Keratinocyte (primary cell): ENCODE results near the gene CDKN2AIP. TPM values are rescaled to one million over a fixed set of nuclear protein-coding genes. Genes with fewer than 3 reads are reported as not detected.

Source experiments
- DNase-seq: peaks from one replicate; pipeline ENCODE4 v3.0.0-alpha.2; 2011; ENCODE audit warnings: low read depth, missing footprints, low spot score
- FAIRE-seq: peaks from 2 replicates; lab custom pipeline; 2011; peaks lifted over from hg19 to GRCh38; lab: Jason Lieb, UNC
- H2AFZ ChIP-seq: 2 replicates; pipeline ENCODE4 v1.6.0; 2012; ENCODE audit warnings: low read length, control low read depth, inconsistent platforms; ENCODE audit not compliant: control insufficient read depth
- H3K27ac ChIP-seq: 2 replicates; pipeline ENCODE4 v1.5.1; 2011; ENCODE audit warnings: low read length; ENCODE audit not compliant: control insufficient read depth, insufficient read depth
- H3K27me3 ChIP-seq: 3 replicates; pipeline ENCODE4 v1.6.0; 2011; ENCODE audit warnings: low read length; ENCODE audit not compliant: control insufficient read depth, insufficient read depth; ENCODE audit errors: extremely low read depth
- H3K36me3 ChIP-seq, 2 experiments: 2 replicates in 1 of 2; 3 replicates in 1 of 2; pipeline ENCODE4 v1.5.1; 2011; ENCODE audit warnings: low read length in 2 of 2, mild to moderate bottlenecking in 1 of 2; ENCODE audit not compliant: control insufficient read depth in 2 of 2, insufficient read depth in 2 of 2; ENCODE audit errors: extremely low read depth in 1 of 2
- H3K4me1 ChIP-seq: 3 replicates; pipeline ENCODE4 v1.5.1; 2011; ENCODE audit warnings: low read length; ENCODE audit not compliant: control insufficient read depth, insufficient read depth; ENCODE audit errors: extremely low read depth
- H3K4me2 ChIP-seq: 3 replicates; pipeline ENCODE4 v1.6.0; 2011; ENCODE audit warnings: low read depth, low read length; ENCODE audit not compliant: control insufficient read depth, insufficient read depth; ENCODE audit errors: extremely low read depth
- H3K4me3 ChIP-seq, 3 experiments: fragments of 200-600 bp in 1 of 3; sonication (generic) in 1 of 3; 2 replicates in 2 of 3; 3 replicates in 1 of 3; pipeline ENCODE4 v1.5.1; 2011 to 2016; ENCODE audit warnings: low read length in 3 of 3, mild to moderate bottlenecking in 3 of 3, control low read depth in 2 of 3, inconsistent platforms in 1 of 3, low read depth in 1 of 3, mixed read lengths in 1 of 3, mixed run types in 1 of 3, moderate library complexity in 1 of 3; ENCODE audit not compliant: control insufficient read depth in 2 of 3, insufficient read depth in 2 of 3; ENCODE audit errors: extremely low read depth in 1 of 3
- H3K79me2 ChIP-seq: 2 replicates; pipeline ENCODE4 v1.6.0; 2012; ENCODE audit warnings: low read length; ENCODE audit not compliant: control insufficient read depth, insufficient read depth
- H3K9ac ChIP-seq: 3 replicates; pipeline ENCODE4 v1.6.0; 2011; ENCODE audit warnings: low read length; ENCODE audit not compliant: control insufficient read depth, insufficient read depth; ENCODE audit errors: extremely low read depth
- H3K9me1 ChIP-seq: 3 replicates; pipeline ENCODE4 v1.6.0; 2011; ENCODE audit warnings: low read length; ENCODE audit not compliant: control insufficient read depth, insufficient read depth; ENCODE audit errors: extremely low read depth
- H3K9me3 ChIP-seq: 2 replicates; pipeline ENCODE4 v1.5.1; 2012; ENCODE audit warnings: low read depth, low read length; ENCODE audit not compliant: control insufficient read depth
- H4K20me1 ChIP-seq: 3 replicates; pipeline ENCODE4 v1.6.0; 2011; ENCODE audit warnings: low read length; ENCODE audit not compliant: control insufficient read depth, insufficient read depth; ENCODE audit errors: extremely low read depth
- EZH2 ChIP-seq: IDR thresholded peaks from one replicate; pipeline ENCODE4 v1.6.1; 2012; ENCODE audit warnings: inconsistent platforms, mild to moderate bottlenecking, low read length, moderate library complexity
- dilution Hi-C: fragments of 300-500 bp; cut with MboI; formaldehyde crosslinking; loops from one replicate; pipeline ENCODE4 v1.7.0; 2020; ENCODE audit warnings: low sequenced_read_pairs; ENCODE audit not compliant: extremely low pct_ligation_motif_present
- polyA plus RNA-seq, 5 experiments: library from polyadenylated mRNA; depleted of rRNA in 3 of 5; stranded (reverse) in 3 of 5; stranded (forward) in 1 of 5; unstranded in 1 of 5; fragments of >200 nt; gene quantifications; 1 replicate in 1 of 5; 2 replicates in 3 of 5; 3 replicates in 1 of 5; pipeline versions ENCODE4 v1.2.1 to v1.2.3, GENCODE V29; 2011 to 2012; ENCODE audit warnings: missing spikeins in 2 of 5, low read depth in 1 of 5, low replicate concordance in 1 of 5
- TF ChIP-seq, protein P1 (sequence below), 3 experiments: IDR thresholded peaks in 1 of 3; conservative IDR thresholded peaks in 1 of 3; optimal IDR thresholded peaks in 1 of 3; 2 replicates in 2 of 3; 3 replicates in 1 of 3; pipeline versions ENCODE3 to v1.5.1; 2011; ENCODE audit warnings: low read length in 3 of 3, mild to moderate bottlenecking in 3 of 3, moderate library complexity in 2 of 3, control low read depth in 1 of 3, inconsistent platforms in 1 of 3; ENCODE audit not compliant: insufficient read depth in 2 of 3; ENCODE audit errors: extremely low read depth in 1 of 3

CDKN2AIP gene
- polyA plus RNA-seq, 1 donor (not counting 4 experiments of a cell fraction or from before 2014, with no cell fraction given) = 13.6 TPM

GRCh38 chr4:183403486-183403885 lies 41.0 kb upstream of the CDKN2AIP start:
- H3K4me2 ChIP-seq = no peak overlapping the region
- DNase-seq = no peak
- no peak overlapping the region for H3K4me3 ChIP-seq
- H3K27ac ChIP-seq = no peak overlapping the region
- H2AFZ ChIP-seq = no peak overlapping the region
- dilution Hi-C loops = loop anchor here (10.0 kb wide), 1 partner anchor 79 kb away; the partner anchor contains the start of genes CLDN22 and CLDN24
- no peaks in the 10 kb centered on the region for H3K36me3 ChIP-seq
- no peaks in the 10 kb centered on the region for H3K9me1 ChIP-seq
- TF ChIP-seq, protein P1, sequence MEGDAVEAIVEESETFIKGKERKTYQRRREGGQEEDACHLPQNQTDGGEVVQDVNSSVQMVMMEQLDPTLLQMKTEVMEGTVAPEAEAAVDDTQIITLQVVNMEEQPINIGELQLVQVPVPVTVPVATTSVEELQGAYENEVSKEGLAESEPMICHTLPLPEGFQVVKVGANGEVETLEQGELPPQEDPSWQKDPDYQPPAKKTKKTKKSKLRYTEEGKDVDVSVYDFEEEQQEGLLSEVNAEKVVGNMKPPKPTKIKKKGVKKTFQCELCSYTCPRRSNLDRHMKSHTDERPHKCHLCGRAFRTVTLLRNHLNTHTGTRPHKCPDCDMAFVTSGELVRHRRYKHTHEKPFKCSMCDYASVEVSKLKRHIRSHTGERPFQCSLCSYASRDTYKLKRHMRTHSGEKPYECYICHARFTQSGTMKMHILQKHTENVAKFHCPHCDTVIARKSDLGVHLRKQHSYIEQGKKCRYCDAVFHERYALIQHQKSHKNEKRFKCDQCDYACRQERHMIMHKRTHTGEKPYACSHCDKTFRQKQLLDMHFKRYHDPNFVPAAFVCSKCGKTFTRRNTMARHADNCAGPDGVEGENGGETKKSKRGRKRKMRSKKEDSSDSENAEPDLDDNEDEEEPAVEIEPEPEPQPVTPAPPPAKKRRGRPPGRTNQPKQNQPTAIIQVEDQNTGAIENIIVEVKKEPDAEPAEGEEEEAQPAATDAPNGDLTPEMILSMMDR (optimal IDR thresholded peaks at IDR 0.05 in 1 of 3, IDR thresholded peaks at IDR 0.05 in 1 of 3, conservative IDR thresholded peaks at IDR 0.05 in 1 of 3; ENCODE audit: extremely low read depth in 1 of 3, insufficient read depth in 2 of 3, low read length in 3 of 3) = no peak
- TF ChIP-seq EZH2 = no peak
- no peak overlapping the region for H3K9ac ChIP-seq
- peaks cover 2% of the 10 kb centered on the region for H3K4me1 ChIP-seq
- no peaks in the 10 kb centered on the region for H3K9me3 ChIP-seq
- no peak for FAIRE-seq
- H3K27me3 ChIP-seq = no peaks in the 10 kb centered on the region
- no peaks in the 10 kb centered on the region for H4K20me1 ChIP-seq
- H3K79me2 ChIP-seq = no peaks in the 10 kb centered on the region

- FAIRE-seq = no peak
Measured at GRCh38 chr4:183403961-183404360, 40.5 kb upstream of the CDKN2AIP start.

More at GRCh38 chr4:183403961-183404360, 40.5 kb upstream of the CDKN2AIP start:
- dilution Hi-C loops = loop anchor here (10.0 kb wide), 1 partner anchor 79 kb away; the partner anchor contains the start of genes CLDN22 and CLDN24
- no peaks in the 10 kb centered on the region for H3K27me3 ChIP-seq
- H3K36me3 ChIP-seq = no peaks in the 10 kb centered on the region
- H3K27ac ChIP-seq = no peak overlapping the region
- H3K4me1 ChIP-seq = no peaks in the 10 kb centered on the region
- DNase-seq = no peak
- H2AFZ ChIP-seq = no peak overlapping the region
- no peaks in the 10 kb centered on the region for H3K9me1 ChIP-seq
- H3K9ac ChIP-seq = no peak overlapping the region
- H3K79me2 ChIP-seq = no peaks in the 10 kb centered on the region
- no peak overlapping the region for H3K4me3 ChIP-seq
- H3K9me3 ChIP-seq = no peaks in the 10 kb centered on the region
- TF ChIP-seq, protein P1 (optimal IDR thresholded peaks at IDR 0.05 in 1 of 3, IDR thresholded peaks at IDR 0.05 in 1 of 3, conservative IDR thresholded peaks at IDR 0.05 in 1 of 3; ENCODE audit: extremely low read depth in 1 of 3, insufficient read depth in 2 of 3, low read length in 3 of 3) = no peak
- TF ChIP-seq EZH2 = no peak
- no peaks in the 10 kb centered on the region for H4K20me1 ChIP-seq
- no peak overlapping the region for H3K4me2 ChIP-seq
